ENCODE results near the gene KLHL10. TPM values are rescaled to one million over a fixed set of nuclear protein-coding genes. Genes with fewer than 3 reads are reported as not detected.

Gene KLHL10
- total RNA-seq, 4 donors from 2014 or later, result 0.31 TPM; not detected in 3

DNA sequence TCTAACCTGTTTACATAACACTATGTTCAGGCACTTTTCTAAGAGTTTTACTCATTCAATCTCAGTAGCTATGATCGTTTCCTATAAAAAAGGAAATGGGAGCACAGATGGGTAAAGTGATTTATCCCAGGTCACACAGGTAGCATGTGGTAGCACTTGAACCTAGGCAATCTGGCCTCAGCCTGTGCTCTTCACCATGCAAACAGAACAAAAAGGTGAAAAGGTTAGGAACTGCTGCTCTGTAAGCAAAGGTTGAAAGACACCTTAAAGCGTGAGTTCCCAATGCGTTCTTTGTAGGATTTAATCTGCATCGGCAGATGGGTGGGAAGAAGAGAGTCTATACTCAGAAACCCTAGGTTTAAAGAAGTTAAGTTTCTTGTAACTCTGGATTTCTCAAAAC is 42.5 kb downstream of the KLHL10 start:
- no peak for ATAC-seq
- no peaks in the 10 kb centered on the region for H3K9me3 ChIP-seq
- no peak overlapping the region for H3K4me3 ChIP-seq
- DNase-seq, result no peak
- no peak for TF ChIP-seq POLR2A (IDR thresholded peaks at IDR 0.05)
- TF ChIP-seq, protein P1, sequence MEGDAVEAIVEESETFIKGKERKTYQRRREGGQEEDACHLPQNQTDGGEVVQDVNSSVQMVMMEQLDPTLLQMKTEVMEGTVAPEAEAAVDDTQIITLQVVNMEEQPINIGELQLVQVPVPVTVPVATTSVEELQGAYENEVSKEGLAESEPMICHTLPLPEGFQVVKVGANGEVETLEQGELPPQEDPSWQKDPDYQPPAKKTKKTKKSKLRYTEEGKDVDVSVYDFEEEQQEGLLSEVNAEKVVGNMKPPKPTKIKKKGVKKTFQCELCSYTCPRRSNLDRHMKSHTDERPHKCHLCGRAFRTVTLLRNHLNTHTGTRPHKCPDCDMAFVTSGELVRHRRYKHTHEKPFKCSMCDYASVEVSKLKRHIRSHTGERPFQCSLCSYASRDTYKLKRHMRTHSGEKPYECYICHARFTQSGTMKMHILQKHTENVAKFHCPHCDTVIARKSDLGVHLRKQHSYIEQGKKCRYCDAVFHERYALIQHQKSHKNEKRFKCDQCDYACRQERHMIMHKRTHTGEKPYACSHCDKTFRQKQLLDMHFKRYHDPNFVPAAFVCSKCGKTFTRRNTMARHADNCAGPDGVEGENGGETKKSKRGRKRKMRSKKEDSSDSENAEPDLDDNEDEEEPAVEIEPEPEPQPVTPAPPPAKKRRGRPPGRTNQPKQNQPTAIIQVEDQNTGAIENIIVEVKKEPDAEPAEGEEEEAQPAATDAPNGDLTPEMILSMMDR (IDR thresholded peaks at IDR 0.05 in 4 of 5, conservative IDR thresholded peaks at IDR 0.05 in 1 of 5), result no peak
- H3K27ac ChIP-seq, result no peak overlapping the region
- H3K36me3 ChIP-seq, result peaks cover 0 to 58% of the 10 kb centered on the region in 2 donors
- intact Hi-C loops (cut with DNase I; ENCODE audit: low total_unique reads) (no loop called here), in situ Hi-C loops (cut with MboI; ENCODE audit: low sequenced_read_pairs in 4 of 4) (no loop called here)
- no peaks in the 10 kb centered on the region for H3K4me1 ChIP-seq
- H3K27me3 ChIP-seq, result no peaks in the 10 kb centered on the region

DNA sequence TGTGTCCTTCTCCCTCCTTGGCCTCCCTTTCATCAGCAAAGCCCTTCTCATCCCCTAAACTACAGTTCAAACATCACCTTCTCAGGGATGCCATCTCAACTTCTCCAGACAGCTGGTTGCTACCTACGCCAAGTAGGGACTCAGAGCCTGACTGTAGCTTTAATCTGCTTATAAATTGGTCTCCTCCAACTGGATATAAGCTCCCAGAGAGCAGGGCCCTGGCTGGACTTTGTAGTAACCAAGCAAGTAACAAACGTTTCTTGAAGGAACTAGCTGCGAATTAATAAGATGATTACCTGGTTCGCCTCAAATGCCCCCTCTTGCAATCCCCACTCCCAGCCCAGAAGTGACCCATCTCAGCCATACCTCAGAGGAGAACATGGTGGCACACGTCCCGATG is 45.1 kb downstream of the KLHL10 start:
- Histone ChIP-seq H3K4me1 (no peaks in the 10 kb centered on the region), H3K27ac (no peak overlapping the region), H3K36me3 (peaks cover 0 to 73% of the 10 kb centered on the region in 2 donors), H3K4me3 (no peak overlapping the region), H3K27me3 (no peaks in the 10 kb centered on the region), H3K9me3 (no peaks in the 10 kb centered on the region)
- in situ Hi-C loops (cut with MboI; ENCODE audit: low sequenced_read_pairs in 4 of 4) (no loop called here), intact Hi-C loops (cut with DNase I; ENCODE audit: low total_unique reads) (no loop called here)
- TF ChIP-seq, protein P1 (IDR thresholded peaks at IDR 0.05 in 4 of 5, conservative IDR thresholded peaks at IDR 0.05 in 1 of 5), result no peak
- TF ChIP-seq POLR2A (IDR thresholded peaks at IDR 0.05), result no peak
- DNase-seq (no peak), ATAC-seq (no peak)

DNA sequence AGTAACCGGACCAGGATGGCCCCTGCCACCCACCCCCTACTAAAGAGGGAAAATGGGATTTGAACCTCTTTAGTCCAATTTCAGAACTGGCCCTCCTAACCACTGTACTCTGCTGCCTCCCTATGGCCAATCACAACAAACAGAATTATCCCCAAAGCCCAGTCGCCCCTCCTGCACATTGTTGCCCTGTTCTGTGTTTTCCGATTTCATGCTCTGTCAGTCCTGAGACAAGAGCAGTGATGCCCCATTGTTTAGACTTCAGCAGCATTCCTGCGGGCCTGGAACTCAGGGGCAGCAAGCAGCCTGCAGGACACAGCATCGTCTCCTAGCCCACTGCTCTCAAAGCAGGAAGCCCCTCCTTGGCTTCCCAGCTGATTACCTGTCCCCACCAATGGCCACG is 48.1 kb downstream of the KLHL10 start:
- in situ Hi-C loops (cut with MboI; ENCODE audit: low sequenced_read_pairs in 4 of 4), result no loop called here
- no peaks in the 10 kb centered on the region for H3K9me3 ChIP-seq
- H3K4me3 ChIP-seq, result no peak overlapping the region
- intact Hi-C loops (cut with DNase I; ENCODE audit: low total_unique reads), result no loop called here
- ATAC-seq (no peak), DNase-seq (no peak)
- H3K36me3 ChIP-seq, result peaks cover 0 to 78% of the 10 kb centered on the region in 2 donors
- TF ChIP-seq, protein P1 (IDR thresholded peaks at IDR 0.05 in 4 of 5, conservative IDR thresholded peaks at IDR 0.05 in 1 of 5), result peak in 1 of 5 experiments; percentile 6
- TF ChIP-seq POLR2A (IDR thresholded peaks at IDR 0.05), result no peak
- H3K27ac ChIP-seq, result no peak overlapping the region
- no peaks in the 10 kb centered on the region for H3K27me3 ChIP-seq
- no peaks in the 10 kb centered on the region for H3K4me1 ChIP-seq

DNA sequence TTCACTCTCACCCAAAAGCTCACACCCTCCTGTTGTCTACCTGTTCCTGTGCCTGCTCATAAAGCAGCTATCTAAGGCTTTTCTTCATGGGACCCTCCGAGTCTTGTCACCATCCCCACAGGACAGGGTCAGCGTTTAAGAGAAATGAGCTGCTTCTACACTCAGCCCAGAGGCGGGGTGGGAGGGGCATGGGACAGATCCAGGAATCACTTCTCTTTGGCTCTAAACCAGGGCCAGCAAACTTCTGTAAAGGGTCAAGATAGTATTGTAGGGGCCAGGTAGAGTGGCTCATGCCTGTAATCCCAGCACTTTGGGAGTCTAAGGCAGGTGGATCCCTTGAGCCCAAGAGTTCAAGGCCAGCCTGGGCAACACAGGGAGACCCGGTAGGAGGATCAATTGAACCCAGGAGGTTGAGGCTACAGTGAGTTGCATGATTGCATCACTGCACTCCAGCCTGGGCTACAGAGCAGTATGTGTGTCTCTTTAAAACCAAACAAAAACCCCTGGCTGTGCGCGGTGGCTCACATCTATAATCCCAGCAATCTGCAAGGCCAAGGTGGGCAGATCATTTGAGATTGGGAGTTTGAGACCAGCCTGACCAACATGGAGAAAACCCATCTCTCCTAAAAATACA is 50.8 kb downstream of the KLHL10 start:
- no peak overlapping the region for H3K27ac ChIP-seq
- in situ Hi-C loops (cut with MboI; ENCODE audit: low sequenced_read_pairs in 4 of 4), result no loop called here
- ATAC-seq (no peak), DNase-seq (no peak)
- H3K4me1 ChIP-seq, result no peaks in the 10 kb centered on the region
- H3K9me3 ChIP-seq, result no peaks in the 10 kb centered on the region
- peaks cover 0 to 94% of the 10 kb centered on the region in 2 donors for H3K36me3 ChIP-seq
- intact Hi-C loops (cut with DNase I; ENCODE audit: low total_unique reads), result no loop called here
- H3K27me3 ChIP-seq, result no peaks in the 10 kb centered on the region
- H3K4me3 ChIP-seq, result no peak overlapping the region
- TF ChIP-seq POLR2A (IDR thresholded peaks at IDR 0.05), result no peak
- TF ChIP-seq, protein P1 (IDR thresholded peaks at IDR 0.05 in 4 of 5, conservative IDR thresholded peaks at IDR 0.05 in 1 of 5), result no peak
